KBM-7 (cell line): ENCODE data around the gene TSPAN8.
"Not testable (repeated sequence)": the region's sequence is repeated elsewhere in the genome, so short reads cannot be mapped to it uniquely, and the experiment has no call there.

Experiments used
- DNase-seq: peaks from one replicate; pipeline ENCODE4 v3.0.0-alpha.2; 2015
- in situ Hi-C: fragments of 300-500 bp; cut with MboI; formaldehyde crosslinking; loops from 2 replicates; pipeline ENCODE4 v1.14.3; 2020; ENCODE audit warnings: low sequenced_read_pairs, low pct_unique_long_range_greater_than_20kb, mixed read lengths

Gene TSPAN8

DNA sequence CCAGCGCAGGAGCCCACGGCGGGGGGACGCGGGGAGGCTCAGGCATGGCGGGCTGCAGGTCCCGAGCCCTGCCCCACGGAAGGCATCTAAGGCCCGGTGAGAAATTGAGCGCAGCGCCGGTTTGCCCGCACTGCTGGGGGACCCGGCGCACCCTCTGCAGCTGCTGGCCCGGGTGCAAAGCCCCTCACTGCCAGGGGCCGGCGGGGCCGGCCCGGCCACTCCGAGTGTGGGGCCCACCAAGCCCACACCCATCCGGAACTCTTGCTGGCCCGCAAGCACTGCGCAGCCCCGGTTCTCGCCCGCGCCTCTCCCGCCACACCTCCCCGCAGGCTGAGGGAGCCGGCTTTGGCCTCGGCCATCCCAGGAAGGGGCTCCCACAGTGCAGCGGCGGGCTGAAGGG, 8.5 kb upstream of the TSPAN8 start:
- no peak for DNase-seq
- in situ Hi-C loops: no loop called here

DNA sequence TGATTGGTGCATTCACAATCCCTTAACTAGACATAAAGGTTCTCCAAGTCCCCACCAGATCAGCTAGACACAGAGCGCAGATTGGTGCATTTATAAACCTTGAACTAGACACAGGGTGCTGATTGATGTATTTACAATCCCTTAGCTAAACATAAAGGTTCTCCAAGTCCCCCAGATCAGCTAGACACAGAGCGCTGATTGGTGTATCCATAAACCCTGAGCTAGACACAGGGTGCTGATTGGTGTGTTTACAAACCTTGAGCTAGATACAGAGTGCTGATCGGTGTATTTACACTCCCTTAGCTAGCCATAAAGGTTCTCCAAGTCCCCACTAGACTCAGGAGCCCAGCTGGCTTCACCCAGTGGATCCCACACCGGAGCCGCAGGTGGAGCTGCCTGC, 8.0 kb upstream of the TSPAN8 start:
- in situ Hi-C loops: not testable (repeated sequence)

DNA sequence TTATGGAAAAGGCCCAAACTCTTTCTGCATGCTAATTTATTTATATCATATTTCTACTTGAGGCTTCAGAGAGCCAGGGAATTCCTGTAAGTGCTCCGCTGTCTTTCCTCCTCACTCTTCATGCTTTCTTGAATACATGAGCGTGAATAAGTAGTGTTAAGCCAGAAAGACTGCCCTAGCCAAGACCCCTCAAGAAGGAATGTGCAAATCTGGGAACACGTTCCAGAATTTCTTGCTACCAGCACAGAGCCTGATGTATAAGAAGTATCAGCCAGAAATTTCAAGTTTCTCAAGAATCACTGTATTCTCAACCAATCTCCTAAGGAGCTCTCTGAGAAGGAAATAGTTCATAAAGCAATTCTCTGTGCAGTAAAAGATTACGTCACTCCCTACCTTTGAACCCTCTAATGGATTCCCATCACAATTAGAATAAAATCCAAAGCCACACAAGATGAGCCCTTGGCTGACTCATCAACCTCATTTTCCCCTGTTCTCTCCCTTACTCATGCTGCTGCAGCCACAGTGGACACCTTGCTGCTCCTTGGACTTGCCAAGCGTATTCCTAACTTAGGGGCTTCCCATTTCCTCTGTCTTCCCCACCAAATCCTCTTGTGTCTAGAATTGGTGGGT, 6.9 kb upstream of the TSPAN8 start:
- no peak for DNase-seq
- in situ Hi-C loops: no loop called here

More for the DNA sequence above, 8.0 kb upstream of the TSPAN8 start:
- not testable (repeated sequence) for DNase-seq

DNA sequence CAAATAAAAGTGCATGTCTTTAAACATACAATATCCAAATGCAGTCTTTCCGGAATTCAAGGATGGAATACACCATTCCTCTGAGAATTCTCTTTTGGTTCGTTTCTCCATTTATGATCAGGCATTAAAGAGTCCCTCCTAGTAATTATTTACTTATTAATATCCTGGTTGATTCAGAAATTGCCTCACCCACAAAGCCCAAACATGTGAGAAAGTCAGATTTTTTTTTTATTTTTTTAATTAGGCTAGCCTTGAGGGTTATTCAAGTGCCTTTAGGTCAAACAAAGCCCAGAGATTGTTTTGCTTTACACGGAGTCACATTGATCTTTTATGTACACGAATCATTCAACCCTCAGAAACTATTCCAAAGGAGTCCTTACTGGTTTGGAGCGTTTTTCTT, 6.4 kb upstream of the TSPAN8 start:
- DNase-seq: no peak
- in situ Hi-C loops: no loop called here

DNA sequence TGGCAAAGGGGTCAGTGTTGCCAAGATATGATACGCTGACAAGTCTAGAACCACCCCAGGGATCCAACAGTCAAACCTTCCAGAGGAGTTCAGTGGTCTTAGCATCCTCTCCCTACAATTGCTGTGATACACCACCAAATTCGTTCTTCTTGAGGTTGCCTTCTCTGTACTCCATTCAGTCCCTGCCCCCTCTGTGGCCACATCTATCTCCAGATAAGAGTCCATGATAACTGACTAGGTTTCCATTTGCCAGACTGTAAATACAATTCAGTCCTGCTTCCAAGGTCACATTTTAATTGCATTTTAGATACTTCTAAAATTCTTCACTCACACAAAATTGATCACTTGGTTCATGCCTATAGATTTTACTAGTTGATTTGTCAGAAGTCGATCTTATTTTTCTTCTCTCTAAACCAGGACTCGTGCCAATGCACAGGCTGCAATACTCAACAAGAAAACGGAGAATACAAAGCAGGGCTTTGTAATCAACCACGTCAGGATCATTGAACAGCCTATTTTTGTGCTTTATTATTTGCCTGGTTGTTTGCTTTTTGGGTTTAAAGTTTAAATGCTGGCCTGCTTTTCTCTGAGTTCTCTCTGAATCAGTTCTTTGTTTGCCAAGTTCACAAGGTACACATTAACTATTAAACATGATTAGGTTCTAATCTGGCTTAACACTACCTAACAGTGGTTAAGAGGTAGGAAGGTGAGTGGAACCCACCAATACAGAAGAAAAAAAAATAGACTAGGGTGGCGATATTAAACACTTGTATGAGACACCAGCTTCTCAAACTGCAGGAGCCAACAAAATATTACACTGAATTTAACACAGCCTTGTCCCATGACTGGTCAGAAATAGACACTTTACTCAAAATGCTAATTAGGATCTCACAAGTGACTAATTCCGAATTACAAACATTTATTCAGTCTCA, 5.3 kb upstream of the TSPAN8 start:
- in situ Hi-C loops: no loop called here
- no peak for DNase-seq

DNA sequence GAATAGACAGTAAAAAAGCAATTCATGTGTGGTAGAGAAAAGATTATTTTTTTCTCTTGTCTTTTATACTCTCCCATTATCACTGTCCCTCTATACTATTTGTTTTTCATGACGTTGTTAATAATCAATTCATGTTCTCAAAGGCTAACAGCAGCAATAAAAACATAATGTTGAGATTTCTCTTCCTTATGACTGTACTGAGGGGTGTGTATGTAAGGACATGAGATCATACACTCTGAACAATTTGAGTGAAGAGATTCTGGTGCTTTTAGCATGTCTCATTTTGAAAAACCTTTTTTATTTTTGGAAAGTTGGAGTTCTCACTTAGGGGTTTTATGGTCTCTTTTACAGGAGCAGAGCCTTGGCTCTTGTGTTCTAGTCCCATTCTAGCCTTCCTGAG, 3.8 kb upstream of the TSPAN8 start:
- in situ Hi-C loops: no loop called here
- no peak for DNase-seq

DNA sequence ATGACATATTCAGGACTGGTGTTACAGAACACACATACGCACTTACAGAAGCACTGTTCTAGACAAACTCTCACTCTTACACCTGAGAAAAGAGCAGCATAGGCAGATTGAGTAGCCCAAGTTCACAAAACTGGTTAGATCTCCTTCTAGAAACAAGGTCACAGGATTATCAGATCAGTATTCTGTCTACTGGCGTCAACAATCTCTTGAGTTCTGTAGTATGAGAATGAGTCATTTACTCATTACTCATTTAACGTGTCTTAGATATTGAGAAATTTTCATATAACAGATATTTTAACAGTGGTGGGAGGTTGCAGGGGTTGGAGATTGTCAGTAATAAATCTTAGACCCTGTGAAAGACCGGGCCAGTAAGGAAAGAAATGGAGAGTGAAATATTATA, 2.8 kb upstream of the TSPAN8 start:
- in situ Hi-C loops: no loop called here
- no peak for DNase-seq

DNA sequence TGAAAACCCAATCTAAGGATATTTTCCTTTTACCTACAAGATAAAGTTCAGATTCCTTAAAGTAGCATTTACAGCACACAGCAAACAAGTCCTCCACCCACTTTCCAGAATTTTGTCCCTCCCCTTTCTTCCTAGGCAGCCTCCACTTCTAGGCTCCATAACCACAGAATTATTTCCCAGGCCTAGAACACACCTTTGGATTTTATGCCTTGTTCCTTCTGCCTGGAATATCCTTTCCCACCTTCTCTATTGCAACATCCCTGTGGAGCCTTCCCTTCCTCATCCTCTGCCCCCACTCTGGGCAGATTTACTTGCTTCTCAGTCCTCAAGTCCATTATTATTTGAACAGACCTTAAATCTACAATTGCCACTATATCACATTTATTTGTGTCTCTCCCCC, 2.1 kb upstream of the TSPAN8 start:
- DNase-seq: no peak
- in situ Hi-C loops: no loop called here

- no peak for DNase-seq
- in situ Hi-C loops: no loop called here
These were observed 1.5 kb upstream of the TSPAN8 start for GRCh38 chr12:71159264-71159663.

DNA sequence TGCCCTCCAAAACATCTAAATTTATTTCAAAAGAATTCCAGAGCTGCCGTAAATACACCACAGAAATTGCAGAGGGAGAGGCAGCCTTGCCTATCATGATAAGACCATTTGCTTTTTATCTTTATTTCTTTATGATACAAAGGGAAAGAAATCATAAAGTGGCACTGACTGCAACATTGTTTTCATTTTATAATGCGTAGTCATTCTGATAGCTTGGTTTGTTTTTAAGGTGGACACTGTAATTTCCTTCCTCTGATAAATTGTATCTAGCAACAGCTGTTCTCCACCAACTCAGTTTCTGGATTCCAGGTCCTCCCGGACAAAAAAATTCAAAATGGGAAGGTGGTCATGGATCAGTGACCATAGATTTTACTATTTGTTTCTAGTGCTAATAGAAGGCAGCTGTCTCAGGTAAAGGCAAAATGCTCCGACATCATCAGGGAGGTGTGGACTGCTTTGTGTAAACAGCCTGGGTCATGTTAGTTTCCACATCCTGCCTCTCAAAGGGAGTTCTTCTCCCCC, 623 bp upstream of the TSPAN8 start:
- in situ Hi-C loops: no loop called here

DNA sequence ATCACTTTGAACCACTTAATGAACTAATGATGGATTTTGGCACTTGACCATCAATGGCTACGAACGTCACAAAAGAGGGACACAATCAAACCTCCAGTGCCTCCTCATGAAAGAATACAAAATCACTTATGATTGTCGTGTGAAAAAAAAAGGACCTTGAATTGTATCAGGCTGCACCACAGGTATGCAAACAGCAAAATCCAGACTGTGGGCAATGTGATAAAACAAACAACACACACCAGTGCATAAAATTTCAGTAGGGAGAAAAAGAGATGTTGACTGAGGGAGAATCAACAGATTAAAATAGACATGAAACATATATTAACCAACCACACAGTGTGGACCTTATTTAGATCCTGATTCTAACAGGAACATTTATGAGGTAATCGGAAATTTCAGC, 2.6 kb downstream of the TSPAN8 start:
- no peak for DNase-seq
- in situ Hi-C loops: no loop called here

More for the DNA sequence above, 623 bp upstream of the TSPAN8 start:
- DNase-seq: no peak

DNA sequence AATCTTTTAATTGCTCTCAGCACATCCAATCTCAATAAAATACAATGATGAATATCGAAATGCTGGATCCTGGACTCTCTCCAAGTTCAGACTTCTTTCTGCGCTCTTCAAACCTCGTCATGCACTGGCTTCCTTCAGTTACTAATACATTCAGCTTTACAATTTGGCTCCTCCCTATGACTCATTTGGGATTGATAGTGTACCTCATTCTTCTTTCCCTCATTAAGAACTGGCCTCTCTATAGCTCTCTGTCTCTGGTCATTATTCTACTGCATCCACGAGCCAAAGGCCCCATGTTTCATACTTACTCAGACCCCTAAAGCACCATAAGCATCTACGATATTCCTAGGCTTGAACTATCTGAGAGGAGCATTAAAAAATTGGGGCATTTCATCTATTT, 4.9 kb downstream of the TSPAN8 start:
- no peak for DNase-seq

DNA sequence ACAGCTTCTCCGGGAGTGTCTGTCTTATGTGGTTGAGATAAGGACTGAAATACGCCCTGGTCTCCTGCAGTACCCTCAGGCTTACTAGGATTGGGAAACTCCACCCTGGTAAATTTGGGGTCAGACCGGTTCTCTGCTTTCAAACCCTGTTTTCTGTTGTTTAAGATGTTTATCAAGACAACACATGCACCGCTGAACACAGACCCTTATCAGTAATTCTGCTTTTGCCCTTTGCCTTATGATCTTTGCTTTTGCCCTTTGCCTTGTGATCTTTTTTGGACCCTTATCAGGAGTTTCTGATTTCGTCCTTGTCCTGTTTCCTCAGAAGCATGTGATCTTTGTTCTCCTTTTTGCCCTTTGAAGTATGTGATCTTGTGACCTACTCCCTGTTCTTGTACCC, 7.8 kb downstream of the TSPAN8 start:
- in situ Hi-C loops, DNase-seq: not testable (repeated sequence)

More for the DNA sequence above, 4.9 kb downstream of the TSPAN8 start:
- in situ Hi-C loops: no loop called here

- in situ Hi-C loops: no loop called here
- no peak for DNase-seq
These were observed 13.1 kb downstream of the TSPAN8 start for GRCh38 chr12:71144682-71145081.

- in situ Hi-C loops: no loop called here
- DNase-seq: no peak
These were observed 14.8 kb downstream of the TSPAN8 start for GRCh38 chr12:71142956-71143355.

- no peak for DNase-seq
- in situ Hi-C loops: no loop called here
These were observed 15.8 kb downstream of the TSPAN8 start for GRCh38 chr12:71142016-71142415.

DNA sequence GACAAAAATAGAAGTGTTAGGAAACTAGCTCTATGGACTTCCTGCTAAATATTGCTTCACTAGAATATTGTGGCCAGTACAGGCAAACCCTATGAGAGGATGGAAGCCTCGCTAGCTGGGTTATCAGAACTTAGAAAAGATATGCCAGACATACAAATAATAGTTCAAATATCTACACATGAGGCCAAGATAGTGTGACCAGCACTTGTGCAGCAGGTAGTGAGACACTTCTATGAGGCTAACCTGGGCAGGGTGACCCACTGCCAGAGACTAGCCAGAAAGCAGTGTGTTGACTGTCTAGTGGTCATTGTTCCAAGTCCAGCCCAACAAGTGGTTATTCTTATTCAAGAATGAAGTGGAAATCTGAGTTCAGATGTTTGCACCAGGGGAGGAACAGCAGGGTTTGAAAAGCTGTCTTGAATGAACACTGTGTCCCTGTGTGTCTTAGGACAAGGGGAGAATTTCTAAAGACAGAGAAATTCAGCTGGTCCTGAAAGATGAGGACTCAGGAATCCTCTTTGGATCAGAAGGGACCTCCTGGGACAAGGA, 16.3 kb downstream of the TSPAN8 start:
- DNase-seq: no peak

GRCh38 chr12:71139153-71139735, 18.6 kb downstream of the TSPAN8 start:
- in situ Hi-C loops: no loop called here
- no peak for DNase-seq

More for the DNA sequence above, 16.3 kb downstream of the TSPAN8 start:
- in situ Hi-C loops: no loop called here

- in situ Hi-C loops: no loop called here
These were observed 19.8 kb downstream of the TSPAN8 start for GRCh38 chr12:71138011-71138410.

GRCh38 chr12:71135812-71136176, 22.0 kb downstream of the TSPAN8 start:
- peak; percentile 3 for DNase-seq
- in situ Hi-C loops: no loop called here

More at GRCh38 chr12:71138011-71138410, 19.8 kb downstream of the TSPAN8 start:
- no peak for DNase-seq
